Stimulated activated CD4-positive, alpha-beta T cell treated with anti-CD3 and anti-CD28 coated beads, Interleukin-15, amount 100 ng/mL, for 48 hours (primary cell): ENCODE results near the gene ZNF292.
"Not testable (repeated sequence)": the region's sequence is repeated elsewhere in the genome, so short reads cannot be mapped to it uniquely, and the experiment has no call there.

Source experiments
- DNase-seq, 2 donors: peaks; one replicate each; pipeline ENCODE4 v3.0.0-alpha.2; 2020; ENCODE audit warnings: low read depth in 2 of 2

The ZNF292 gene

DNA sequence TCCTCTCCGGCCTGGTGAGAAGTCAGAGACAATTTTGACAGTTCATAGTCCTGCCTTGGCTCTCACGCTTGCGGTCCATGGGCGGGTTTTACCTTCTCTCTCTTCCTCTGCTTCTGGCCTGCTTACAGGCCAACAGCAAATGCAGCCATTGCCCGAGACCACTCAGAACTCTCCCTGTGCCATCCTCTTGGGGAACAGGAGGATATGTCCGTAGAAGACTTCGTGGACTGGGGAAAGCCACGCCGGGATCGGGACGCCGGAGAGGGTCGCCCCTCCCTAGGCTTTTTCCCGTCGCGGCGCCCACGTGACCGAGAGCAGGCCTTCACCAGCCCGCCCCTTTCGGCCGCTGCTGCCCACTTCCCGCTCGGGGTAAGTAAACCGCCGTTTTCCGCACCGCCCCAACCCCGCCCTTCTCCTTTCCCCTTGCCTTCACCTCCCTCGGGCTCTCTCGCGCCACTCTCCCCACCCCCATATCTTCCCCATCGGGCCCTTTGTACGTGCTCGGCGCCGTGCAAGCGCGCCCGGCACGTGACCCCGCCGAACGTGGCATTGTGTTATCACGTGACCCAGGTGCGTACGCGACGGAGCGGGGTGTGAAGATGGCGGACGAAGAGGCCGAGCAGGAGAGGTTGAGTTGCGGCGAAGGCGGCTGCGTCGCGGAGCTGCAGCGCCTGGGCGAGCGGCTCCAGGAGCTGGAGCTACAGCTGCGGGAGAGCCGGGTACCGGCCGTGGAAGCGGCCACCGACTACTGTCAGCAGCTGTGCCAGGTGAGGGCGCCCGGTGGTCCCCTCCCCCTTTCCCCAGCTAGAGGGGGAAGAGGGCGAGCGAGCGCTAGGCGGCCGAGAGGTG lies at the start of gene ZNF292:
Gene ZNF292, plus strand, starts transcription at position 573 of the 849 bp plus-strand sequence. Its CDS starts 27 bp downstream, at position 600.
- DNase-seq, result peak; percentile 97 to 98

DNA sequence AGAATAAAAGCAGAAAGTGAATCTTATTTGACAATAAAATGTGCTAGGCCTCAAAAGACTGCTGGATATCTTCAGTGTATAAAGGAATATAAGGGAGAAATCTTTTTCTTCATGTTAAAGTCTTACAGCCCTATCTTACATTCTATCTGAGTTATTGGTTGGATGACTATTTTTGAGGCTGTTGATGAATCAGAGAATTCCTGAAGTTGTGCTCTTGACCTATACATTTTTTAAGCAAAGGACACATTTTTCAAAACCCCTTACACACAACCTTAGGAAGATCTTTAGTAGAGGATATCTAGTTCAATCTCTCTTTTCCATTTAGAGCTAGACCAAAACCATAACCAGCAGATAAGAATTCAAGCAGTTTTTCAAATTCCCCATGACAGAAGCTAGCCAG lies 49.5 kb upstream of the ZNF292 start:
- no peak for DNase-seq

- no peak for DNase-seq
These were observed 44.7 kb upstream of the ZNF292 start for GRCh38 chr6:87110636-87111035.

- peak in 1 of 2 donors; percentile 4 for DNase-seq
These were observed 39.8 kb upstream of the ZNF292 start for GRCh38 chr6:87115402-87116135.

- DNase-seq, result no peak
These were observed 38.4 kb upstream of the ZNF292 start for GRCh38 chr6:87116922-87117321.

DNA sequence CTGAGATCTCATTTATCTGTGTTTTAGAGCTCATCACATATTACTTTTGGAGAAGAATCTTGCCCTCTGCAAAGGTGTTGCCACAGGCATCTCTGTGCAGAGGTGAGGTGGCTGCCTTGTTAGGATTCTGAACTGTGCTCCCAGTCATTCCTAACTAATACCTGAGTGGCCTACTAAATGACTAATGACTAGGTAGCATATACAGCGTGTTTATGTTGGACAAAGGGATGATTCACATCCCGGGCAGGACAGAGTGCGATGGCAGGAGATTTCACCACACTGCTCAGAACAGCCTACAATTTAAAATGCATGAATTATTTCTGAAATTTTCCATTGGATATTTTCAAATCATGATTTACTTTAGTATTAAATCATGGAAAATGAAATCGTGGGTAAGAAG lies 37.3 kb upstream of the ZNF292 start:
- DNase-seq, result no peak

GRCh38 chr6:87122477-87122876 lies 32.9 kb upstream of the ZNF292 start:
- DNase-seq, result no peak

DNA sequence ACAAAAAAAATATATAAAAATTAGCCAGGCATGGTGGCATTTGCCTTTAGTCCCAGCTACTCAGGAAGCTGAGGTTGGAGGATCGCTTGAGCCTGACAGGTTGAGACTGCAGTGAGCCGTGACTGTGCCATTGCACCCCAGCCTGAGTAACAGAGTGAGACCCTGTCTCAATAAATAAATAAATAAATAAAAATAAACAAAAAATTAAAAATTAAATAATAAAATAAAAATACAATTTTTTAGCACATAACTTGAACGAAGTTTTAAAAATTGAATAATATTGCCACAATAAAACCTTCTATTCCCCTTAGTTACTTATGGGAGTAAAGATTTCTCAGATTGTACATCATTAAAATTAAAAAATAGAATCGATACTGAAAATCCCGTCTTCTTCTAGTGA lies 31.3 kb upstream of the ZNF292 start:
- DNase-seq, result no peak

DNA sequence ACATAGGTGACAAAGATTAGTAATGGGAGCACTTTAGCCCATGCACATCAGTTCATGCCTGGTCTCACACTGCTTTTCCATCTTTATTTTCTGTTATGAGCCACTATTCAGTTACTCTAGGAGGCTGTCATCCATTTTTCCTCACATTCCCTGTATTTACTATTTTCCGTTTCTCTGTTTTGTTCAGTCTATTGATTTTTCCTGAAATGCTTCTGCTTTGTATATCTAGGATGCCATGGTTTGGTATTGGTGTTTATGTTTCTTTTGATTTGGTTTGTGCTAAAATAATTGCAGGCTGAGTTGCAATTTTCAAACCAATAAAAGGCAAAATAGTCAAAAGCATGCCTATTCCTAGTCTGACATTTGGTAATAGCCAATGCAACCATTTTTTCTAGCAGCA lies 28.9 kb upstream of the ZNF292 start:
- DNase-seq, result no peak

GRCh38 chr6:87127737-87128136 lies 27.6 kb upstream of the ZNF292 start:
- DNase-seq, result no peak

DNA sequence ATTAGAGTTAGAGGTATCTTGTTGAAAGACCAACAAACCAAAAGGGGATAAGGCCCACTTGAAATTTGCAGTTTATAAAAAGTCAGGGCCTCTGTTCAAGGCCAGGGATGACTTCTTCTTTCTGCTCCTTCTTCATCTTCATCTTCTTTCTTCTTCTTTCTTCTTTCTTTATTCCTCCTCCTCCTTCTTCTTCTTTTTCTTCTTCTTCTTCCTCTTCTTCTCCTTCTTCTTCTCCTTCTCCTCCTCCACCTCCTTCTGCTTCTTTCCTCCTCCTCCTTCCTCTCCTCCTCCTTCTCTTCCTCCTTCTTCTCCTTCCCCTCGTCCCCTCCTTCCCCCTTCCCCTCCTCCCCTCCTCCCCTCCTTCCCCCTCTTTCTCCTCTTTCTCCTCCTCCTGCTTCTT lies 18.4 kb upstream of the ZNF292 start:
- DNase-seq, result no peak

DNA sequence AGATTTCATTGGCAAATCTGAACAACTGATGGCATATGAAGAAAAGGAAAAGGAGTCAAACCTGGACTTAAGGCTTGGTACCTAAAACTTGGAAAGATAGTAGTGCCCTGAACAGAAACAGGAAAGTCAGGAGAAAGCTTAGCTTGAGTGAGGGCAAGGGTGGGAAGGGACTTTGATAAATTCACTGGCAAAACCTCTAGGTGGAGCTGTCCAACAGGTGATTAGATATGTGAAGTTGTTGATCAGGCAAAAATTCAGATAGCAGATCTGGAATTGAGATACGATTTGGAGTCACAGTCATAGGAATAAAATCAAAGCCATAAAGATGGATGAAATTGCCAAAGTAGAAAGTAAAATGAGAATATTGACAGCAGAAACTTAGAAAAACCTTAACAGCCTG lies 16.1 kb upstream of the ZNF292 start:
- DNase-seq, result peak in 1 of 2 donors; percentile 14

GRCh38 chr6:87139927-87140326 lies 15.4 kb upstream of the ZNF292 start:
- DNase-seq, result not testable (repeated sequence)

- no peak for DNase-seq
These were observed 9.0 kb upstream of the ZNF292 start for GRCh38 chr6:87146363-87146762.

DNA sequence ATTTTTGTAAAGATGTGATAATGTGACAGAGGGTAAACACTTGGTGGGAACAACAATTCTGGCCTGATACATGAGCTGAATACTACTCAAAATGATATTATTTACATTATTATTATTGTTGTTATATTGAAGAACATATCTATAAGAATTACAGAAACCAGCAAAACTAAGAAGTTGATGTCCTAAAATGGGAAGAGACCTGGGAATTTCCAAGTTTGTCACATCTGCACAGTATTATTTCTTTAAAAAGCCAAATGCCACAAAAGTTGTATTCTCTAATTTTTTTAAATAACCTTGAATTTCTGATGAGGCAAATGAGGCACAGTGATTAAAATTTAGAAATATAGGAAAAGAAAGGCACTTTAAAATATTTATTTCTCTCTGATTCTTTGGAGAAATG lies 5.0 kb upstream of the ZNF292 start:
- DNase-seq, result no peak

- no peak for DNase-seq
These were observed 3.9 kb upstream of the ZNF292 start for GRCh38 chr6:87151471-87151780.

GRCh38 chr6:87151781-87152525 lies 3.4 kb upstream of the ZNF292 start:
- DNase-seq, result peak; percentile 59 to 66

DNA sequence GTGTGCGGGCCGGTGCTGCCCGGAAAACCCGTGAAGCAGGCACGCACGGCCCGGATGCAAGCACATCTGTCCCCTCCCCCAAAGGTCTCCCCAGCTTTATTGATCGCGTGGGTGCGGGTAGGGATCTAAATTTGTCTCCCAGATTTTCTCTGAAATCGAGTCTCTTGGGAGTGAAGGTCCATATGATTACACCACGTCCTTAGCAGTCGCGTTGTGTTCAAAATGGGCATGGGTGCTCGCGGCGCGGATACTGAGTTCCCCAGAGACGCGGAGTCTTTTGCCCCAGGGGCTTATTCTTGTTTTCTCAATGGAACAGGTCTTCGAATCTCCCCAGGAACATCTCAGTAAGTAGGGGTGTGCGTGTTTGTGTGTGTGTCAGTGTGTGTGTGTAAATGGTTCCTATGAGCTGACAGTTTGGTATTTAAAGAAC lies 2.8 kb upstream of the ZNF292 start:
- peak in 1 of 2 donors; percentile 8 for DNase-seq

GRCh38 chr6:87154641-87154992 lies 748 bp upstream of the ZNF292 start:
- no peak for DNase-seq

GRCh38 chr6:87155842-87156815 lies 764 bp downstream of the ZNF292 start:
- peak; percentile 18 to 25 for DNase-seq

GRCh38 chr6:87157596-87157995 lies 2.2 kb downstream of the ZNF292 start:
- not testable (repeated sequence) for DNase-seq
